ENCODE results near the gene SHISA7.
A peak's percentile ranks its signal among the peaks of the same experiment; 100 is the strongest.

SHISA7 gene

DNA sequence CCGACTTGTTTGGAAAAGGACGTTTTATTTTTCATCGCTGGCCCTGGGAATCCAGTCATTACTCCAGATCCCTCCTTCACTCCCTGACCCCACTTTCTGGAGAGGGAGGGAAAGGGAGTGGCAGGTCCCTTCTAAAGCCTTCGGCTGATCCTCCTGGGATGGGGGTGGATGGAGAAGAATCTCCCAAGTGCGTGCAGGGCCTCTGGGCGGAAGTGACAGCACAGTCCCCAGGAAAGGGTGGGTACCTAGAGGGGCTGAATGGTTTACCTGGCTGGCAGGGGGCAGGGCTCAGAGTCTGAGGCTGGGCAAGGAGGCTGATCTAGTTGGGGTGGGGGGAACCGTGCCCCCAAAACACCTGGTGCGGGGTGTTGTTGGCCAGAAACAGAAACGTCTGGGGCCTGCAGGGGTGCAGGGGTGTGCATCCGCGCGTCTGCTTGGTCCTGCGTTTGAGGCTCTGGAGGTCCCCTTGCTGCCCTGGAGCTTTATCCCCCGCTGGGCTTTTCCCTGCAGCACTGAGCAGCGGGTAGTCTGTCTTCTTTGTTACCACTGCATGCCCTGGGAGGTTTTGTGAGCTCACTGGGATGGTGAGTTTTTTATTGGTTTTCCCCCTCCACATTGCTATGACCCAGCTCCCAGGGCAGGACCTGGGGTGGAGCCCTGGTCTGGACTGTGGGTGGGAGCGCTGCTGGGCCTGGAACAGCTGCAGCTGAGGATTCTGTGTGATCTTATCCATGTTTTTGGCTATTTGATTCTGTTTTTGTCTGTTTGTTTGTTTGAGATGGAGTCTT, 30.3 kb upstream of the SHISA7 start:
- TF ChIP-seq CTCF (IDR thresholded peaks at IDR 0.05): no peak
- no peak for TF ChIP-seq ZFX (IDR thresholded peaks at IDR 0.05; ENCODE audit: borderline replicate concordance)
- peak overlapping the region; percentile 87 for H3K27ac ChIP-seq

- H3K27ac ChIP-seq: peak overlapping the region; percentile 87
- TF ChIP-seq CTCF (IDR thresholded peaks at IDR 0.05) (no peak), ZFX (IDR thresholded peaks at IDR 0.05; ENCODE audit: borderline replicate concordance) (no peak)
These were observed 29.4 kb upstream of the SHISA7 start for GRCh38 chr19:55472463-55472862.

- peak overlapping the region; percentile 36 for H3K27ac ChIP-seq
- no peak for TF ChIP-seq CTCF (IDR thresholded peaks at IDR 0.05)
- no peak for TF ChIP-seq ZFX (IDR thresholded peaks at IDR 0.05; ENCODE audit: borderline replicate concordance)
These were observed 28.2 kb upstream of the SHISA7 start for GRCh38 chr19:55471266-55471665.

DNA sequence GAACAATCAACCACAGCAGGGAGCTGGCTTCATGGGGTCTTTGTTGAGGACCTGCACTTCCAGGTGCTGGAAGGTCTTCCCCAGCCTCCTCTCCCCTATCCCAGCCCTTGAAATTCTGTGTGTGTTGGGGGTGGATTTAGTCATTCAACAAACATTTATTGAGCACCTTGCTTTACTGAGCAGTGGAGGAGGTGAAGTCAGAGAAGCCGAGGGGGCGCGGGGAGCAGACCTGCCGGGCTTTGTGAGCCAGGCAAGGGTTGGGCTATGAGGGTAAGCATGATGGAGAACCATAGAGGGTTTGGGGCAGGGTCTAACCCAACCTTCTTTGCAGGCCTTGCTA, 24.9 kb upstream of the SHISA7 start:
- no peak for TF ChIP-seq ZFX (IDR thresholded peaks at IDR 0.05; ENCODE audit: borderline replicate concordance)
- peak; percentile 82 for TF ChIP-seq CTCF (IDR thresholded peaks at IDR 0.05)

DNA sequence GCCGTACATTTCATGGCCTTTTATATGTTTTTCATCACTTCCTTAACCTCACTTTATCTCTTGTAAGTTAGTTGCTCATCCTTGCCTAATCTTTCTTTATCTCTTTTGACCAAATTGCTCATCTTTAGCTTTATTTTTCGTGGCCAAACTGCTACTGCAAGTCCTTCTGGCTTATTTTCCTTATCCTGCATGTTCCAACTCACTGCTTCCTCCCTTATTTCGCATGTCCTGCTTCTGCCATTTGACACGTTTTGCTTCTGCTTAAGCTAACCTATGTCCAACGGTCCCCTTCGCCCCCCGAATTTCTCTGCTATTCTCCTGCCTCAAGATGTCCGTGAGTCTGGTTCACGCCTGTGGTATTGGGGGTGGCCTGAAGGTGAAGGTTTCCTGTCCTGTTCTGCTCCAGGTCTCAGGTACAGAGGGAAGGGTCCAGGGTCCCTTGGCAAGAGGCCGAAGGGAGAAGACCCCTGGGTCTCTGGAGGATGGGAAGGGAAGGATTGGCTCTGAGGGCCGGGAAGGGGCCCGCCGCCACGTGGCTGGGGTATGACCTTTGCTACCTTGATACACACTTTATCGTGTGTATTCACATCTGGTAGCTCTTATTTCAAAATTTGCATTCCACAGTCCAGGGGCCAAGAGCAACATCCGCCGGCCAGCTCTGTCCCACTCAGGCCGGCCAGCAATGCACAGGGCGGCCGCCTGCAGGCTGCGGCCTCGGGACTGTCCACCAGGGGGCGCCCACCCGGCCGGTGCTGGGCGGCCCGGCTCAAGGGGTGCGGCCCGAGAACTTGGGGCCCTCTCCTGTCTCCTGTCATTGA, 24.3 kb upstream of the SHISA7 start:
- TF ChIP-seq CTCF (IDR thresholded peaks at IDR 0.05) (peak; percentile 99), ZFX (IDR thresholded peaks at IDR 0.05; ENCODE audit: borderline replicate concordance) (no peak)
- no peak overlapping the region for H3K27ac ChIP-seq

More for the DNA sequence above, 24.9 kb upstream of the SHISA7 start:
- H3K27ac ChIP-seq: no peak overlapping the region

DNA sequence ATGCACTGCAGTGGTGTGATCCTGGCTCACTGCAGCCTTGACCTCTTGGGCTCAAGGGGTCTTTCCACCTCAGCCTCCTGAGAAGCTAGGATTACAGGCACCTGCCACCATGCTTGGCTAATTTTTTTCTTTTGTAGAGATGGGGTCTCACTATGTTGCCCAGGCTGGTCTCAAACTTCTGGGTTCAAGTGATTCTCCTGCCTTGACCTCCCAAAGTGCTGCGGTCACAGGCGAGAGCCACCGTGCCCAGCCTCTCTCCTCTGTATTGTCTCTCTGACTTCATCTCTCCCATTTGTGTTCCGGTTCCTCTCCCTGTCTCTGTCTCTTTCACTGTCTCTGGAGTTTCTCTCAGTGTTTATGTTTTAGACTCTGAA, 23.1 kb upstream of the SHISA7 start:
- TF ChIP-seq ZFX (IDR thresholded peaks at IDR 0.05; ENCODE audit: borderline replicate concordance) (no peak), CTCF (IDR thresholded peaks at IDR 0.05) (no peak)
- peak overlapping the region; percentile 5; the same call in 1 of the 2 replicates for H3K27ac ChIP-seq

Data from 22Rv1 (cell line).